GM23248 (cell line): ENCODE data around the gene FAM13B.

Experiments used
- EZH2 ChIP-seq: fragments of 200-600 bp; sonication (generic); IDR thresholded peaks from 2 replicates; pipeline ENCODE4 v1.6.1; 2018; ENCODE audit warnings: antibody characterized with exemption, mild to moderate bottlenecking; ENCODE audit not compliant: insufficient read depth, poor library complexity, severe bottlenecking
- EZH2phosphoT487 ChIP-seq: fragments of 200-600 bp; sonication (generic); IDR thresholded peaks from 2 replicates; pipeline ENCODE4 v1.6.1; 2018; ENCODE audit warnings: antibody characterized with exemption, moderate library complexity, mild to moderate bottlenecking, low read depth; ENCODE audit not compliant: insufficient read depth

GRCh38 chr5:138025285-138025684 lies 7.6 kb downstream of the FAM13B start:
- TF ChIP-seq EZH2, result no peak
- TF ChIP-seq EZH2phosphoT487, result no peak
